ENCODE data around the gene FUT2.

FUT2 gene

GRCh38 chr19:48750771-48751504, 55.2 kb downstream of the FUT2 start:
- DNase-seq (ENCODE audit: extremely low read depth, low read depth), result no peak
- TF ChIP-seq, protein P1, sequence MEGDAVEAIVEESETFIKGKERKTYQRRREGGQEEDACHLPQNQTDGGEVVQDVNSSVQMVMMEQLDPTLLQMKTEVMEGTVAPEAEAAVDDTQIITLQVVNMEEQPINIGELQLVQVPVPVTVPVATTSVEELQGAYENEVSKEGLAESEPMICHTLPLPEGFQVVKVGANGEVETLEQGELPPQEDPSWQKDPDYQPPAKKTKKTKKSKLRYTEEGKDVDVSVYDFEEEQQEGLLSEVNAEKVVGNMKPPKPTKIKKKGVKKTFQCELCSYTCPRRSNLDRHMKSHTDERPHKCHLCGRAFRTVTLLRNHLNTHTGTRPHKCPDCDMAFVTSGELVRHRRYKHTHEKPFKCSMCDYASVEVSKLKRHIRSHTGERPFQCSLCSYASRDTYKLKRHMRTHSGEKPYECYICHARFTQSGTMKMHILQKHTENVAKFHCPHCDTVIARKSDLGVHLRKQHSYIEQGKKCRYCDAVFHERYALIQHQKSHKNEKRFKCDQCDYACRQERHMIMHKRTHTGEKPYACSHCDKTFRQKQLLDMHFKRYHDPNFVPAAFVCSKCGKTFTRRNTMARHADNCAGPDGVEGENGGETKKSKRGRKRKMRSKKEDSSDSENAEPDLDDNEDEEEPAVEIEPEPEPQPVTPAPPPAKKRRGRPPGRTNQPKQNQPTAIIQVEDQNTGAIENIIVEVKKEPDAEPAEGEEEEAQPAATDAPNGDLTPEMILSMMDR (IDR thresholded peaks at IDR 0.05; ENCODE audit: low read depth, low read length), result no peak

DNA sequence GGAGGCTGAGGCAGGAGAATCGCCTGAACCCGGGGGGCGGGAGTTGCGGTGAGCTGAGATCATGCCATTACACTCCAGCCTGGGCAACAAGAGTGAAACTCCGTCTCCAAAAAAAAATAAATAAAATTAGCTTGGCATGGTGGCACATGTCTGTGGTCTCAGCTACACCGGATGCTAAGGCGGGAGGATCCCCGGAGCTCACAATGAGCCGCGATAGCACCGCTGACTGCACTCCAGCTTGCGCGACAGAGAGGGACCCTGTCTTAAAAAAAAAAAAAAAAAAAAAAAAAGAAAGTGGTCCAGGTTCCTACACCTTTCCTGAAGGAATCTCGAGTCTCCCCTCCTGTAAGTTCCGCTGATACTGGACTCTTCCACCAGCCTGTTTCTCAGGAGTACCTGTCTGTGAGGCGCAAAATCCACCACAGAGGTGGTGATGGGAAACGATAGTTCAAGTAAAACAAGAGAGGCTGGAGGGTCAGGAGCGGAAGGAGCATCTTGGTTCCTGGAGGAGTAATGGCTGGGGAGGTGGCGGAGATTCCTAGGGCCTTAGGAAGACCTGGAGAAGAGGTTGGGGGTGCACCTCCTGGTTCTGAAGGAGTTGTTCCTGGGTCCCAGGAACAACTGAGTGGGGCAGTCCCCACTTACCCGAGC, 56.2 kb downstream of the FUT2 start:
- DNase-seq (ENCODE audit: extremely low read depth, low read depth), result no peak
- TF ChIP-seq, protein P1 (IDR thresholded peaks at IDR 0.05; ENCODE audit: low read depth, low read length), result no peak

- DNase-seq (ENCODE audit: extremely low read depth, low read depth), result no peak
- TF ChIP-seq, protein P1 (IDR thresholded peaks at IDR 0.05; ENCODE audit: low read depth, low read length), result no peak
Measured at GRCh38 chr19:48752496-48753365, 57.0 kb downstream of the FUT2 start, which contains the start of gene FUT1. FUT1 (minus strand) TSS chr19:48752641; CDS start chr19:48751281, 1,360 bp downstream.

GRCh38 chr19:48755084-48755641, 59.4 kb downstream of the FUT2 start, which contains the start of gene FGF21:
FGF21 (plus strand) TSS chr19:48755524; CDS start chr19:48756237, 713 bp downstream.
- TF ChIP-seq, protein P1 (IDR thresholded peaks at IDR 0.05; ENCODE audit: low read depth, low read length), result no peak
- DNase-seq (ENCODE audit: extremely low read depth, low read depth), result no peak

Data from AG09319 (cell line).